Mesenchymal stem cell (in vitro differentiated cells and primary cell): ENCODE measurements around the gene ECEL1.

Experiments
- DNase-seq: peaks from one replicate; pipeline ENCODE4 v3.0.0-alpha.2; 2013
- H2AFZ ChIP-seq: one replicate; pipeline ENCODE4 v1.6.1; 2013; ENCODE audit warnings: low read depth, mild to moderate bottlenecking, control low read depth, inconsistent platforms, low read length, moderate library complexity
- H2AK5ac ChIP-seq: 2 replicates; pipeline ENCODE4 v1.6.1; 2013; ENCODE audit warnings: low read length, moderate library complexity, mild to moderate bottlenecking, inconsistent platforms; ENCODE audit not compliant: severe bottlenecking
- H2BK120ac ChIP-seq: one replicate; pipeline ENCODE4 v1.6.1; 2013; ENCODE audit warnings: low read depth, mild to moderate bottlenecking, inconsistent platforms, low read length, moderate library complexity
- H2BK12ac ChIP-seq, 2 experiments: one replicate each; pipeline ENCODE4 v1.6.1; 2013; ENCODE audit warnings: inconsistent platforms in 2 of 2, low read length in 2 of 2, mild to moderate bottlenecking in 2 of 2, moderate library complexity in 2 of 2, control low read depth in 1 of 2
- H2BK15ac ChIP-seq: one replicate; pipeline ENCODE4 v1.6.1; 2013; ENCODE audit warnings: mild to moderate bottlenecking, low read depth, inconsistent platforms; ENCODE audit not compliant: poor library complexity, severe bottlenecking
- H2BK5ac ChIP-seq: 2 replicates; pipeline ENCODE4 v1.6.1; 2013; ENCODE audit warnings: low read depth, mild to moderate bottlenecking, low read length, control low read depth, inconsistent platforms; ENCODE audit not compliant: poor library complexity, severe bottlenecking
- H3K14ac ChIP-seq, 2 experiments: one replicate each; pipeline ENCODE4 v1.6.1; 2013; ENCODE audit warnings: inconsistent platforms in 2 of 2, low read length in 2 of 2, control low read depth in 1 of 2, mild to moderate bottlenecking in 1 of 2, moderate library complexity in 1 of 2
- H3K18ac ChIP-seq, 2 experiments: one replicate each; pipeline ENCODE4 v1.6.1; 2013; ENCODE audit warnings: inconsistent platforms in 2 of 2, low read length in 2 of 2, control low read depth in 1 of 2, low read depth in 1 of 2, mild to moderate bottlenecking in 1 of 2
- H3K23ac ChIP-seq, 2 experiments: one replicate each; pipeline ENCODE4 v1.6.1; 2013; ENCODE audit warnings: inconsistent platforms in 2 of 2, low read length in 2 of 2, mild to moderate bottlenecking in 2 of 2, moderate library complexity in 2 of 2, control low read depth in 1 of 2
- H3K27ac ChIP-seq: 2 replicates; pipeline ENCODE4 v1.5.1; 2013; ENCODE audit warnings: mild to moderate bottlenecking, moderate library complexity, low read length, control low read depth, inconsistent platforms; ENCODE audit not compliant: poor library complexity, severe bottlenecking
- H3K27me3 ChIP-seq, 2 experiments: 2 replicates each; pipeline versions ENCODE4 v1.6.1 to v1.7.0; 2013; ENCODE audit warnings: low read length in 2 of 2, mild to moderate bottlenecking in 2 of 2, moderate library complexity in 2 of 2, control low read depth in 1 of 2, inconsistent platforms in 1 of 2; ENCODE audit not compliant: control insufficient read depth in 1 of 2, insufficient read depth in 1 of 2
- H3K36me3 ChIP-seq, 2 experiments: 2 replicates each; pipeline versions ENCODE4 v1.6.1 to v1.7.0; 2013; ENCODE audit warnings: low read length in 2 of 2, control low read depth in 1 of 2, inconsistent platforms in 1 of 2, low read depth in 1 of 2, mild to moderate bottlenecking in 1 of 2; ENCODE audit not compliant: insufficient read depth in 2 of 2, control insufficient read depth in 1 of 2
- H3K4ac ChIP-seq, 2 experiments: one replicate each; pipeline ENCODE4 v1.6.1; 2013; ENCODE audit warnings: inconsistent platforms in 2 of 2, low read length in 2 of 2, mild to moderate bottlenecking in 2 of 2, moderate library complexity in 2 of 2, control low read depth in 1 of 2, low read depth in 1 of 2
- H3K4me1 ChIP-seq: 2 replicates; pipeline ENCODE4 v1.6.1; 2013; ENCODE audit warnings: low read depth, low read length, control low read depth; ENCODE audit not compliant: control insufficient read depth, insufficient read depth
- H3K4me2 ChIP-seq: 2 replicates; pipeline ENCODE4 v1.6.1; 2013; ENCODE audit warnings: low read length, mild to moderate bottlenecking, inconsistent platforms; ENCODE audit not compliant: poor library complexity, severe bottlenecking
- H3K4me3 ChIP-seq, 2 experiments: 2 replicates each; pipeline versions ENCODE4 v1.5.1 to v1.7.0; 2013; ENCODE audit warnings: low read length in 2 of 2, mild to moderate bottlenecking in 2 of 2, control low read depth in 1 of 2, low read depth in 1 of 2; ENCODE audit not compliant: insufficient read depth in 1 of 2
- H3K79me1 ChIP-seq: replicated peaks from 2 replicates; pipeline ENCODE4 v1.6.1; 2013; ENCODE audit warnings: mild to moderate bottlenecking, control low read depth, low read length, inconsistent platforms; ENCODE audit not compliant: poor library complexity, severe bottlenecking
- H3K9ac ChIP-seq: 2 replicates; pipeline ENCODE4 v1.7.0; 2013; ENCODE audit warnings: mild to moderate bottlenecking, low read length, moderate library complexity
- H3K9me3 ChIP-seq: 2 replicates; pipeline ENCODE4 v1.7.0; 2013; ENCODE audit warnings: mild to moderate bottlenecking, low read length; ENCODE audit not compliant: control insufficient read depth
- H4K8ac ChIP-seq: one replicate; pipeline ENCODE4 v1.6.1; 2013; ENCODE audit warnings: inconsistent platforms, mild to moderate bottlenecking, low read length, moderate library complexity
- H4K91ac ChIP-seq: one replicate; pipeline ENCODE4 v1.6.1; 2013; ENCODE audit warnings: mild to moderate bottlenecking, low read length, inconsistent platforms
- WGBS: methylation state at CpG from one replicate; pipeline ENCODE4 v1.1.7; 2013; ENCODE audit warnings: mixed read lengths; 5-methylcytosine and 5-hydroxymethylcytosine counted together

The ECEL1 gene

DNA sequence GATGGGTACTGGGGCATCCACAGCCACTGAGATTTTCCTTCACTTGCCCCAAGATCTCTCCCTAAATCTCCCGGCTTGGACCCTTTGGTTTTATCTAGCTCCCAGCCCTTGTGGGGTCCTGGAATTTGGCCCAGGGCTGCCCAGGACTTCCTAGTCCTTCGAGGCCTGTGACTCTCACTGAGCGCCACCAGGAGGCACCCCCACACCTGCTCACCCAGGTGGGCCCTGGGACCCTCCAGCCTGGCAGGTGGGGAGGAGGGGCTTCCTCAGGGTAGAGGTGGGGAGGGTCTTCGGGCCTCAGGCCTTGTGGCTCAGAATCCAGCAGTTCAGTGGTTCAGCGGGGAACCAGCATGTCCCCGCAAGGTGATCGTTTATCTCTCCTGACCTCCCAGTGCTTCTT lies 20.6 kb upstream of the ECEL1 start:
- Histone ChIP-seq H3K4me3 (no peak overlapping the region), H4K8ac (no peak overlapping the region), H2BK15ac (no peak overlapping the region), H2BK120ac (no peak overlapping the region), H3K27ac (no peak overlapping the region), H3K9ac (no peak overlapping the region), H2BK12ac (no peak overlapping the region), H3K4ac (no peak overlapping the region), H3K23ac (no peak overlapping the region), H3K79me1 (no peaks in the 10 kb centered on the region), H3K4me2 (no peak overlapping the region), H2BK5ac (no peak overlapping the region), H3K14ac (no peak overlapping the region), H3K27me3 (peaks cover 74 to 81% of the 10 kb centered on the region in 2 experiments), H3K18ac (no peak overlapping the region), H3K4me1 (peaks cover 4% of the 10 kb centered on the region), H4K91ac (no peak overlapping the region), H3K36me3 (no peaks in the 10 kb centered on the region), H2AFZ (no peak overlapping the region), H2AK5ac (no peak overlapping the region), H3K9me3 (no peaks in the 10 kb centered on the region)
- 81% methylated on average over 7 of the region's 7 CpGs for WGBS
- no peak for DNase-seq

DNA sequence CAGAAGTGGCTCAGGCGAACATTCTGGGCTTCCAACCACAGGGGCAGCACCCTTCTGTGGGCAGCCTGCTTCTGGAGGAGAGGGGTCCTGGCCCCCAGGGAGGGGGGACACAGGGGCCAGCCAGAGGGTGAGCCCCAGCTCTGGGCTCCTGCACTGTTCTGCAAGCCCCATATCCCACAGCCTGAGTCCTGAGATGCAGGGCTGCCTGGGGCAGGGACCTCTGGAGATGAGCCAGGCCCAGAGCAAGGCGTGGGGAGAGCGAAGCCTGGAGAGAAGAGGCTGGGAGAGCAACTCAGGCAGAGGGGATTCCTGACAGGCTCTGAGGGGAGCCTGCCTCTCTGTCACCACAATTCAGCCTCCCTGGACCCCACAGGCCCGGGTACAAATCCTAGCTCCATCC lies 19.1 kb upstream of the ECEL1 start:
- Histone ChIP-seq H3K4ac (no peak overlapping the region), H2BK5ac (no peak overlapping the region), H3K23ac (no peak overlapping the region), H3K27me3 (peaks cover 69 to 79% of the 10 kb centered on the region in 2 experiments), H2BK15ac (no peak overlapping the region), H3K4me1 (peaks cover 13% of the 10 kb centered on the region), H3K36me3 (no peaks in the 10 kb centered on the region), H2BK120ac (no peak overlapping the region), H3K4me2 (no peak overlapping the region), H4K8ac (no peak overlapping the region), H3K9me3 (no peaks in the 10 kb centered on the region), H2AK5ac (no peak overlapping the region), H3K9ac (no peak overlapping the region), H2AFZ (no peak overlapping the region), H2BK12ac (no peak overlapping the region), H3K27ac (no peak overlapping the region), H3K79me1 (no peaks in the 10 kb centered on the region), H4K91ac (no peak overlapping the region), H3K18ac (no peak overlapping the region), H3K4me3 (no peak overlapping the region), H3K14ac (no peak overlapping the region)
- no peak for DNase-seq
- 73% methylated on average over 4 of the region's 4 CpGs for WGBS

GRCh38 chr2:232505856-232506255 lies 18.2 kb upstream of the ECEL1 start:
- no peak overlapping the region for H3K4me2 ChIP-seq

DNA sequence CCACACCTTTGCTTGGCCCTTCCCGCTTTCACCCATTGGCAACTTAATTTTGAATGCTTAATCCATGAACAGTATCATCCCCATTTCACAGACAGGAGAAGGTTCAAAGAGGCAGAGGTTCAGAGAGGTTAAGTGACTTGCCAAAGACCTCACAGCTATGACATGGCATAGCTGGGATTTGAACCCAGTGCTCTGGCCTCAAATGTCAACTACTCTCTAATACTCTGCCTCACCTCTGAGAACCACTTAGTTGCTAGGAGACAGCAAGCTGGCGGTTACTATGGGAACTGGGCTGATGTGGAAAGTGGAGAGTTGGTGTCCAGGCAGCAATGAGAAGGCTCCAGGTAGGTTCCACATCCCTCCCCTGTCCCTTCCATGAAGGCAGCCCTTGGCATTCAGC lies 16.8 kb upstream of the ECEL1 start:
- Histone ChIP-seq H2AFZ (no peak overlapping the region), H4K8ac (no peak overlapping the region), H3K9me3 (no peaks in the 10 kb centered on the region), H2BK12ac (no peak overlapping the region), H3K23ac (no peak overlapping the region), H3K27me3 (peaks cover 79 to 88% of the 10 kb centered on the region in 2 experiments), H3K4me1 (peaks cover 13% of the 10 kb centered on the region), H3K27ac (no peak overlapping the region), H2BK15ac (no peak overlapping the region), H3K4me3 (no peak overlapping the region), H3K4me2 (no peak overlapping the region), H3K18ac (no peak overlapping the region), H4K91ac (no peak overlapping the region), H2BK5ac (no peak overlapping the region), H3K9ac (no peak overlapping the region), H3K4ac (no peak overlapping the region), H2AK5ac (no peak overlapping the region), H3K36me3 (no peaks in the 10 kb centered on the region), H3K79me1 (no peaks in the 10 kb centered on the region), H3K14ac (no peak overlapping the region), H2BK120ac (no peak overlapping the region)
- 80% methylated on average over 2 of the region's 2 CpGs for WGBS
- no peak for DNase-seq

More at GRCh38 chr2:232505856-232506255, 18.2 kb upstream of the ECEL1 start:
- no peak overlapping the region for H3K4ac ChIP-seq
- H3K36me3 ChIP-seq, result no peaks in the 10 kb centered on the region
- no peak overlapping the region for H2AFZ ChIP-seq
- H3K18ac ChIP-seq, result no peak overlapping the region
- H2BK12ac ChIP-seq, result no peak overlapping the region
- no peak overlapping the region for H2BK5ac ChIP-seq
- no peak overlapping the region for H2BK120ac ChIP-seq
- H3K4me3 ChIP-seq, result no peak overlapping the region
- H3K27me3 ChIP-seq, result peaks cover 70 to 81% of the 10 kb centered on the region in 2 experiments
- 20% methylated on average over 10 of the region's 10 CpGs for WGBS
- H3K23ac ChIP-seq, result no peak overlapping the region
- H3K79me1 ChIP-seq, result no peaks in the 10 kb centered on the region
- no peak overlapping the region for H3K27ac ChIP-seq
- no peaks in the 10 kb centered on the region for H3K9me3 ChIP-seq
- H2AK5ac ChIP-seq, result no peak overlapping the region
- peaks cover 13% of the 10 kb centered on the region for H3K4me1 ChIP-seq
- no peak for DNase-seq
- no peak overlapping the region for H2BK15ac ChIP-seq
- no peak overlapping the region for H3K14ac ChIP-seq
- H4K91ac ChIP-seq, result no peak overlapping the region
- no peak overlapping the region for H4K8ac ChIP-seq
- no peak overlapping the region for H3K9ac ChIP-seq
